Measurements from ENCODE around the gene CIP2A. TPM values are rescaled to one million over a fixed set of nuclear protein-coding genes. Genes with fewer than 3 reads are reported as not detected.

Gene CIP2A
- total RNA-seq, 1 experiment from 2014 or later: 34.2 TPM

DNA sequence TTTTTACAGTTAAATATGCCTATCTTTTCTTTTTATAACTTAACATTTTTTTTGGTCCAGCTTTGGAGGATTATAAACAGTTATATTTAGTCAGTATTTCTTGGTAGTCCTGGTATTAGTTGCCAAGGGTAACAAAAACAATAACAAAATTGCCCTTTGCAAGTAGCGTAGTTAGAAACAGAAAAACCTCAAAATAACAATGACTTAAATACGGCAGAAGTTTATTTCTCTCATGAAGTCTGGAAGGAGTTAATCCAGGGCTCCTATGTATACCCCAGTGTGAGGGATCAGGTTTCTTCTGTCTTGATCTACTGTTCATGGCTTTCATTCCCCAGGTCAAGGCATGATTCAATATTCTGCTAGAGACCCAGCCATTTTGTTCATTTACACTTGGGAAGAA lies 64.7 kb downstream of the CIP2A start:
- H3K9me3 Mint-ChIP-seq: no peaks in the 10 kb centered on the region
- Histone ChIP-seq H3K56ac (ENCODE audit: insufficient read length, low read depth, low read length) (no peak overlapping the region), H3K18ac (ENCODE audit: insufficient read length, low read depth, low read length) (no peak overlapping the region), H3K79me2 (ENCODE audit: insufficient read depth, low read length) (no peaks in the 10 kb centered on the region), H3K9me3 (ENCODE audit: control insufficient read depth, low read depth, low read length) (no peaks in the 10 kb centered on the region), H3K27me3 (ENCODE audit: insufficient read depth, low read length) (no peaks in the 10 kb centered on the region), H3K4me2 (ENCODE audit: insufficient read depth, insufficient read length, low read length) (no peak overlapping the region), H3K23me2 (ENCODE audit: insufficient read length, low read depth, low read length, poor library complexity, severe bottlenecking) (no peaks in the 10 kb centered on the region), H2AFZ (ENCODE audit: low read length) (no peak overlapping the region), H3K4ac (ENCODE audit: low read depth, low read length) (no peak overlapping the region), H2BK15ac (ENCODE audit: low read depth, low read length) (no peak overlapping the region), H3T11ph (ENCODE audit: low read length) (no peak overlapping the region), H2AK5ac (ENCODE audit: insufficient read length, low read length) (no peak overlapping the region), H3K9ac (ENCODE audit: extremely low read depth, insufficient read length, low read length) (no peak overlapping the region), H2BK120ac (ENCODE audit: low read depth, low read length, poor library complexity, severe bottlenecking) (no peak overlapping the region), H3K79me1 (ENCODE audit: insufficient read depth, low read depth, low read length, poor library complexity, severe bottlenecking) (no peaks in the 10 kb centered on the region), H4K8ac (replicated peaks; ENCODE audit: insufficient read length, low read depth, low read length) (no peak overlapping the region), H2BK12ac (ENCODE audit: insufficient read length, low read depth, low read length) (no peak overlapping the region), H3K4me1 (ENCODE audit: insufficient read depth, low read length) (no peaks in the 10 kb centered on the region), H2BK5ac (ENCODE audit: insufficient read length, low read length) (no peak overlapping the region), H2BK20ac (ENCODE audit: low read depth, low read length, poor library complexity, severe bottlenecking) (no peak overlapping the region), H4K5ac (ENCODE audit: insufficient read length, low read depth, low read length) (no peak overlapping the region), H4K20me1 (ENCODE audit: control insufficient read depth, insufficient read depth, insufficient read length) (no peaks in the 10 kb centered on the region), H3K14ac (ENCODE audit: insufficient read depth, low read length) (no peak overlapping the region), H3K27ac (ENCODE audit: insufficient read length, low read depth, low read length) (no peak overlapping the region), H4K91ac (ENCODE audit: insufficient read length, low read depth, low read length) (no peak overlapping the region), H3K23ac (ENCODE audit: insufficient read length, low read depth, low read length) (no peak overlapping the region)
- WGBS (ENCODE audit: extremely low coverage, insufficient read length, low lambda C conversion rate): no CpG with 5 or more reads among the region's 2 CpGs
- no peaks in the 10 kb centered on the region for H3K27me3 Mint-ChIP-seq (ENCODE audit: low read depth)
- H3K36me3 Mint-ChIP-seq (ENCODE audit: insufficient read depth in 1 of 3, low read depth in 3 of 3): no peaks in the 10 kb centered on the region
- peaks cover 3 to 12% of the 10 kb centered on the region in 2 experiments for H3K4me1 Mint-ChIP-seq
- no peak overlapping the region for H3K27ac Mint-ChIP-seq
- no peak for TF ChIP-seq CTCF (conservative IDR thresholded peaks at IDR 0.05)
- no peak for DNase-seq
- no peak overlapping the region for H3K4me3 Mint-ChIP-seq
